HCT116 (cell line): ENCODE data around the gene ACRBP. TPM values are rescaled to one million over a fixed set of nuclear protein-coding genes. Genes with fewer than 3 reads are reported as not detected.

Experiments
- ATAC-seq: fragments of 200-7000 bp; cut with Tn5 transposase; 2 replicates; pipeline ENCODE4 v1.9.1; 2020; ENCODE audit warnings: mild to moderate bottlenecking, moderate library complexity
- BruUV-seq: library from RNA; stranded (reverse); fragments of 400-500 nt; replicated peaks from 2 replicates; lab custom pipeline; 2021; lab: Mats Ljungman, UMichigan
- CTCF ChIA-PET: fragments of 300-600 bp; sonication (Branson Sonifier 250); formaldehyde crosslinking; loops from one replicate; lab custom pipeline; 2021; ENCODE audit warnings: antibody characterized with exemption; lab: Charles Lee
- POLR2A ChIA-PET: fragments of 300-600, 350-600 bp; sonication (Branson Sonifier 250); formaldehyde crosslinking; loops from one replicate; lab custom pipeline; 2021; ENCODE audit warnings: antibody characterized with exemption; lab: Charles Lee
- RAD21 ChIA-PET, 2 experiments: fragments of 300-600 bp; sonication (Branson Sonifier 250); formaldehyde crosslinking; loops; one replicate each; lab custom pipeline; 2023; ENCODE audit warnings: low total read pairs in 2 of 2; ENCODE audit not compliant: uncharacterized antibody in 2 of 2, unreplicated experiment in 2 of 2, low non-redundant PET in 1 of 2; lab: Charles Lee
- DNase-seq: peaks from one replicate; pipeline ENCODE4 v3.0.0-alpha.2; 2010; ENCODE audit warnings: low read depth, low spot score
- H2AFZ ChIP-seq: fragments of 200-600 bp; shearing (Covaris generic), sonication (generic); 2 replicates; pipeline ENCODE4 v1.6.1; 2017; ENCODE audit warnings: low read depth, mixed run types, mixed read lengths, antibody characterized with exemption, low read length; ENCODE audit not compliant: poor library complexity, severe bottlenecking
- H3K27ac ChIP-seq: 2 replicates; pipeline ENCODE4 v1.5.1; 2012; ENCODE audit warnings: low read depth, low read length
- H3K27me3 ChIP-seq: fragments of 200-600 bp; sonication (generic); 2 replicates; pipeline ENCODE4 v1.6.1; 2016; ENCODE audit warnings: mixed run types, low read length, mixed read lengths; ENCODE audit not compliant: insufficient read depth
- H3K36me3 ChIP-seq, 2 experiments: fragments of 200-500 bp in 1 of 2; fragments of 200-600 bp in 1 of 2; sonication (Bioruptor generic) in 1 of 2; sonication (generic) in 1 of 2; 2 replicates each; pipeline versions ENCODE4 v1.5.1 to v1.6.1; 2014 to 2016; ENCODE audit warnings: low read length in 2 of 2, inconsistent platforms in 1 of 2, mixed read lengths in 1 of 2, mixed run types in 1 of 2; ENCODE audit not compliant: insufficient read depth in 2 of 2, control insufficient read depth in 1 of 2
- H3K4me1 ChIP-seq, 2 experiments: fragments of 200-600 bp in 1 of 2; sonication (generic) in 1 of 2; 2 replicates each; pipeline versions ENCODE4 v1.5.1 to v1.6.1; 2012 to 2017; ENCODE audit warnings: low read length in 2 of 2, inconsistent platforms in 1 of 2, mild to moderate bottlenecking in 1 of 2, mixed read lengths in 1 of 2, mixed run types in 1 of 2, moderate library complexity in 1 of 2; ENCODE audit not compliant: insufficient read depth in 2 of 2, control insufficient read depth in 1 of 2
- H3K4me2 ChIP-seq: fragments of 200-600 bp; sonication (generic); 2 replicates; pipeline ENCODE4 v1.6.1; 2017; ENCODE audit warnings: mixed run types, low read length, mixed read lengths
- H3K4me3 ChIP-seq, 2 experiments: fragments of 200-600 bp in 1 of 2; sonication (generic) in 1 of 2; replicated peaks in 1 of 2; 2 replicates each; pipeline ENCODE4 v1.5.1; 2011 to 2016; ENCODE audit warnings: low read length in 2 of 2, control low read depth in 1 of 2, low read depth in 1 of 2, mild to moderate bottlenecking in 1 of 2, mixed read lengths in 1 of 2, mixed run types in 1 of 2
- H3K79me2 ChIP-seq: fragments of 200-600 bp; sonication (generic); 2 replicates; pipeline ENCODE4 v1.6.1; 2017; ENCODE audit warnings: mild to moderate bottlenecking, mixed run types, low read length, moderate library complexity, mixed read lengths; ENCODE audit not compliant: insufficient read depth
- H3K9ac ChIP-seq: fragments of 200-600 bp; sonication (generic); 2 replicates; pipeline ENCODE4 v1.6.1; 2016; ENCODE audit warnings: low read length, mixed read lengths
- H3K9me2 ChIP-seq: fragments of 200-600 bp; sonication (generic), shearing (Covaris generic); 2 replicates; pipeline ENCODE4 v1.6.1; 2017; ENCODE audit warnings: mixed run types, mild to moderate bottlenecking, moderate library complexity; ENCODE audit not compliant: insufficient read depth
- H3K9me3 ChIP-seq, 2 experiments: fragments of 200-500 bp in 1 of 2; fragments of 200-600 bp in 1 of 2; sonication (Bioruptor generic) in 1 of 2; sonication (generic) in 1 of 2; 2 replicates each; pipeline ENCODE4 v1.6.1; 2014 to 2017; ENCODE audit warnings: low read length in 2 of 2, mixed read lengths in 2 of 2, inconsistent platforms in 1 of 2, low read depth in 1 of 2, mild to moderate bottlenecking in 1 of 2, mixed run types in 1 of 2, moderate library complexity in 1 of 2; ENCODE audit not compliant: control insufficient read depth in 1 of 2, insufficient read depth in 1 of 2
- H4K20me1 ChIP-seq: fragments of 200-600 bp; sonication (generic), shearing (Covaris generic); 2 replicates; pipeline ENCODE4 v1.6.1; 2017; ENCODE audit warnings: mixed run types, mild to moderate bottlenecking, moderate library complexity; ENCODE audit not compliant: insufficient read depth
- CTCF ChIP-seq, 3 experiments: fragments of 200-600 bp in 1 of 3; sonication (generic) in 1 of 3; IDR thresholded peaks in 2 of 3; conservative IDR thresholded peaks in 1 of 3; 2 replicates each; pipeline ENCODE4 v1.5.1; 2012 to 2017; ENCODE audit warnings: low read depth in 2 of 3, low read length in 2 of 3, antibody characterized with exemption in 1 of 3, borderline replicate concordance in 1 of 3, control low read depth in 1 of 3, mild to moderate bottlenecking in 1 of 3, mixed read lengths in 1 of 3, mixed run types in 1 of 3, moderate library complexity in 1 of 3; ENCODE audit not compliant: insufficient read depth in 1 of 3
- EGR1 ChIP-seq: IDR thresholded peaks from 2 replicates; pipeline ENCODE4 v1.6.1; 2012; ENCODE audit warnings: low read depth
- EZH2 ChIP-seq: fragments of 200-600 bp; sonication (generic); IDR thresholded peaks from 2 replicates; pipeline ENCODE4 v1.6.1; 2017; ENCODE audit warnings: antibody characterized with exemption, mixed run types
- FOSL1 ChIP-seq: IDR thresholded peaks from 2 replicates; pipeline ENCODE4 v1.6.1; 2012; ENCODE audit warnings: low read depth
- JUND ChIP-seq: IDR thresholded peaks from 2 replicates; pipeline ENCODE4 v1.6.1; 2012
- MAX ChIP-seq: IDR thresholded peaks from 2 replicates; pipeline ENCODE4 v1.6.1; 2012
- POLR2A ChIP-seq: IDR thresholded peaks from 2 replicates; pipeline ENCODE4 v1.7.0; 2011; ENCODE audit warnings: borderline replicate concordance; ENCODE audit not compliant: insufficient read depth, insufficient read length; ENCODE audit errors: extremely low read depth
- SP1 ChIP-seq: IDR thresholded peaks from 2 replicates; pipeline ENCODE4 v1.6.1; 2012; ENCODE audit warnings: low read depth
- ZFX ChIP-seq: fragments of 450-650 bp; IDR thresholded peaks from 2 replicates; pipeline ENCODE4 v1.6.1; 2017
- ZNF274 ChIP-seq: fragments of 200-500 bp; sonication (Bioruptor generic); IDR thresholded peaks from 2 replicates; pipeline ENCODE4 v1.6.1; 2014; ENCODE audit warnings: mild to moderate bottlenecking, low read depth, low read length, inconsistent platforms
- intact Hi-C: fragments of 100-400 bp; cut with micrococcal nuclease; formaldehyde crosslinking; loops from 2 replicates; pipeline ENCODE4 v1.10.0; 2022
- total RNA-seq: library from RNA; stranded (reverse); gene quantifications from one replicate; pipeline ENCODE4 v1.2.1, GENCODE V29; 2021; ENCODE audit not compliant: unreplicated experiment

The ACRBP gene
- total RNA-seq, 1 experiment from 2014 or later, result 1.0 TPM

- Histone ChIP-seq H3K4me1 (peaks cover 10 to 14% of the 10 kb centered on the region in 2 experiments; a peak in 3 of 4 replicates), H3K36me3 (peaks cover 13 to 15% of the 10 kb centered on the region in 2 experiments; a peak in 3 of 4 replicates), H4K20me1 (no peaks in the 10 kb centered on the region), H3K79me2 (peaks cover 6% of the 10 kb centered on the region; the same call in 1 of the 2 replicates)
- BruUV-seq, result no TSS peak
- intact Hi-C loops, result no loop called here
- no peak for ATAC-seq
- CTCF ChIA-PET, result interaction anchor here (1.8 to 2.2 kb wide), 2 partner anchors 19 to 25 kb away, joined by 5 to 11 read pairs; partner anchors contain the start of gene ZNF384
- TF ChIP-seq JUND (no peak), MAX (no peak), ZNF274 (no peak), EGR1 (no peak), FOSL1 (no peak), ZFX (no peak), CTCF (IDR thresholded peaks at IDR 0.05 in 2 of 3, conservative IDR thresholded peaks at IDR 0.05 in 1 of 3; ENCODE audit: borderline replicate concordance in 1 of 3, insufficient read depth in 1 of 3, low read depth in 2 of 3, low read length in 2 of 3) (no peak), POLR2A (no peak), EZH2 (no peak), SP1 (no peak)
- TF ChIP-seq, all 23 proteins: peak for 0
- POLR2A ChIA-PET, result interaction anchor here (0.6 to 1.0 kb wide), 2 partner anchors 59 to 131 kb away, joined by 3 read pairs; partner anchors contain the start of genes COPS7A and GAPDH
- Histone ChIP-seq H3K4me2 (no peak overlapping the region), H3K27me3 (no peaks in the 10 kb centered on the region), H2AFZ (no peak overlapping the region), H3K9me3 (no peaks in the 10 kb centered on the region), H3K9me2 (no peaks in the 10 kb centered on the region), H3K4me3 (no peak overlapping the region), H3K27ac (no peak overlapping the region), H3K9ac (no peak overlapping the region)
- DNase-seq, result no peak
- RAD21 ChIA-PET, result interaction anchor here in 1 of 2 experiments (0.7 kb wide), 1 partner anchor 239 kb away, joined by 3 read pairs; no protein-coding TSS in a partner anchor
Observed at GRCh38 chr12:6664902-6665301, 17.7 kb upstream of the ACRBP start.
